Lower lobe of right lung (tissue), 2 donors: ENCODE measurements around the gene COX7A2L. TPM values are rescaled to one million over a fixed set of nuclear protein-coding genes. Genes with fewer than 3 reads are reported as not detected.

Experiments
- ATAC-seq, 2 donors: fragments of 200-7000 bp; cut with Tn5 transposase; one replicate each; pipeline ENCODE4 v1.9.1; 2020 to 2022; ENCODE audit warnings: mild to moderate bottlenecking in 2 of 2, moderate library complexity in 2 of 2
- DNase-seq: peaks from one replicate; pipeline ENCODE4 v3.0.0-alpha.2; 2020
- H3K27ac ChIP-seq: fragments of 200-600 bp; one replicate; pipeline ENCODE4 v1.8.0; 2022
- H3K27me3 ChIP-seq: fragments of 200-600 bp; one replicate; pipeline ENCODE4 v1.8.0; 2022; ENCODE audit warnings: low read depth
- H3K36me3 ChIP-seq: fragments of 200-600 bp; one replicate; pipeline ENCODE4 v1.8.0; 2022; ENCODE audit warnings: mild to moderate bottlenecking
- H3K4me1 ChIP-seq: fragments of 200-600 bp; one replicate; pipeline ENCODE4 v1.8.0; 2022
- H3K4me3 ChIP-seq: fragments of 200-600 bp; one replicate; pipeline ENCODE4 v1.8.0; 2022; ENCODE audit warnings: mild to moderate bottlenecking
- H3K9me3 ChIP-seq: fragments of 200-600 bp; one replicate; pipeline ENCODE4 v1.8.0; 2022
- intact Hi-C: fragments of 100-400 bp; cut with DNase I; formaldehyde crosslinking; loops from one replicate; pipeline ENCODE4 v1.11.0; 2022
- total RNA-seq: library from RNA; stranded (reverse); fragmentation: NEBNext Ultra II Directional; extraction: Animal tissue kit (Norgen Biotek cat#: 25700); gene quantifications from one replicate; pipeline ENCODE4 v1.2.1, GENCODE V29; 2021
- TF ChIP-seq, protein P1 (sequence below): fragments of 200-600 bp; IDR thresholded peaks from one replicate; pipeline ENCODE4 v1.8.0; 2022; ENCODE audit warnings: antibody characterized with exemption, mild to moderate bottlenecking
- donor health status: DM: no; HTN: yes; CAD: no; lungs with severe emphysema.

Gene COX7A2L
- total RNA-seq, 1 donor from 2014 or later = 89.4 TPM

- ATAC-seq (no peak), DNase-seq (no peak)
- Histone ChIP-seq H3K4me3 (no peak overlapping the region), H3K27me3 (no peaks in the 10 kb centered on the region), H3K36me3 (no peaks in the 10 kb centered on the region), H3K27ac (no peak overlapping the region), H3K4me1 (no peaks in the 10 kb centered on the region), H3K9me3 (no peaks in the 10 kb centered on the region)
- intact Hi-C loops = no loop called here
- TF ChIP-seq, protein P1, sequence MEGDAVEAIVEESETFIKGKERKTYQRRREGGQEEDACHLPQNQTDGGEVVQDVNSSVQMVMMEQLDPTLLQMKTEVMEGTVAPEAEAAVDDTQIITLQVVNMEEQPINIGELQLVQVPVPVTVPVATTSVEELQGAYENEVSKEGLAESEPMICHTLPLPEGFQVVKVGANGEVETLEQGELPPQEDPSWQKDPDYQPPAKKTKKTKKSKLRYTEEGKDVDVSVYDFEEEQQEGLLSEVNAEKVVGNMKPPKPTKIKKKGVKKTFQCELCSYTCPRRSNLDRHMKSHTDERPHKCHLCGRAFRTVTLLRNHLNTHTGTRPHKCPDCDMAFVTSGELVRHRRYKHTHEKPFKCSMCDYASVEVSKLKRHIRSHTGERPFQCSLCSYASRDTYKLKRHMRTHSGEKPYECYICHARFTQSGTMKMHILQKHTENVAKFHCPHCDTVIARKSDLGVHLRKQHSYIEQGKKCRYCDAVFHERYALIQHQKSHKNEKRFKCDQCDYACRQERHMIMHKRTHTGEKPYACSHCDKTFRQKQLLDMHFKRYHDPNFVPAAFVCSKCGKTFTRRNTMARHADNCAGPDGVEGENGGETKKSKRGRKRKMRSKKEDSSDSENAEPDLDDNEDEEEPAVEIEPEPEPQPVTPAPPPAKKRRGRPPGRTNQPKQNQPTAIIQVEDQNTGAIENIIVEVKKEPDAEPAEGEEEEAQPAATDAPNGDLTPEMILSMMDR = no peak
Observed at GRCh38 chr2:42392191-42392590, 31.2 kb upstream of the COX7A2L start.

GRCh38 chr2:42390401-42390969 lies 29.5 kb upstream of the COX7A2L start:
- Histone ChIP-seq H3K9me3 (no peaks in the 10 kb centered on the region), H3K4me1 (no peaks in the 10 kb centered on the region), H3K27ac (no peak overlapping the region), H3K4me3 (no peak overlapping the region), H3K36me3 (no peaks in the 10 kb centered on the region), H3K27me3 (no peaks in the 10 kb centered on the region)
- no peak for DNase-seq
- no peak for ATAC-seq
- intact Hi-C loops = no loop called here
- TF ChIP-seq, protein P1 = no peak

- Histone ChIP-seq H3K9me3 (no peaks in the 10 kb centered on the region), H3K4me3 (no peak overlapping the region), H3K36me3 (no peaks in the 10 kb centered on the region), H3K27me3 (no peaks in the 10 kb centered on the region), H3K27ac (no peak overlapping the region), H3K4me1 (no peaks in the 10 kb centered on the region)
- ATAC-seq (no peak), DNase-seq (no peak)
- intact Hi-C loops = no loop called here
- TF ChIP-seq, protein P1 = peak; percentile 18
Observed at GRCh38 chr2:42386682-42387081, 25.7 kb upstream of the COX7A2L start.

DNA sequence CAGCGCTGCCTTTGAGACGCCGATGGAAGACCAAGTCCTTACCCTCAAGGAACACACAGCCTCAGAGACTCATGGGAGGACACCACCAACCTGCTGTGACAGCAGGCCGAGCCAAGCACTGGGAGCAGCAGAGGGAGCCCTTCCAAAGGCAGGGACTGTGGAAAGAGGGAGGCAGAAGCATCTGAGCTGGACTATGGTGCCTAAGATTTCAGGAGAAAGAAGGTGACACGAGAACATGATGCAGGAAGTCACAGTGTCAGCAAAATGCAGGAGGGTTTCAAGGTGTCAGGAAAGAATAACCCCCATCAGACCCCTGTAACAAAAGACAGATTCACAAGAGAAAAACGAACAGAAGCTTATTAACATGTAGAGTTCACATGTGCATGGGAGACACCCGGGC lies 24.2 kb upstream of the COX7A2L start:
- DNase-seq = no peak
- Histone ChIP-seq H3K27me3 (no peaks in the 10 kb centered on the region), H3K27ac (no peak overlapping the region), H3K36me3 (no peaks in the 10 kb centered on the region), H3K4me3 (no peak overlapping the region), H3K4me1 (no peaks in the 10 kb centered on the region), H3K9me3 (no peaks in the 10 kb centered on the region)
- ATAC-seq = peak in 1 of 2 donors; percentile 32
- TF ChIP-seq, protein P1 = no peak
- intact Hi-C loops = no loop called here

DNA sequence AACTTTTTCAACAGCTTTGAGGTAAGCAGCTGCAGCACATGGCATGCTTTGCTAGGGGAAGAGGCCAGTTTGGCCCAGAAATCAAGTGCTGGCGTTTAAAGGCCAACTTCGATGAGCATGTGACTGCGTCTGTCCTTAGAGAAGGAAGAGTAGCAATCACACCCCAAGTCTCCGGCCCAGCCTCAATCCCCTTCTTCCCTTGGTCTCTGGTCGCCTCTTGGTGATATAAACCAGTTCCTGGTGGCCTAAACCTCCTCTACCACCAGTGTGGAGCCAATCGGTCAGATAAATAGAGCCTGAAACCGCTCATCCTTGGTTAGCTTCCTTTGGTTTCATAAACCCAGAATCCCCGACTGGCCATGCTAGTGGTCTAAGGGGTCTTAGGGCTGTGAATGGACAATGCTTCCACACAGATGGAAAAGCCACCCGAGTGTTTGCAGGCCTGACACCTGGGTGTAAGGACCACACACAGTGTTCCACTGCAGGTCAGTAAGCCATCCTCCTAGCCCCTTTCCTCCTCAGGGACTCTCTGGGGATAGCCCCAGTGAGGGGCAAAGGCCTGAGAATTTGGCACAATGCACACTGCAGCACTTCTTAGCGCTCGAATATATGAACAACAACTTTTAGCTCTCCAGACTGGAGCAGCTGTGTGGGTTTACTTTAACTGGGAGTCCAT lies 23.0 kb upstream of the COX7A2L start:
- Histone ChIP-seq H3K36me3 (no peaks in the 10 kb centered on the region), H3K9me3 (no peaks in the 10 kb centered on the region), H3K4me3 (no peak overlapping the region), H3K27ac (no peak overlapping the region), H3K4me1 (no peaks in the 10 kb centered on the region), H3K27me3 (no peaks in the 10 kb centered on the region)
- DNase-seq = no peak
- TF ChIP-seq, protein P1 = no peak
- no peak for ATAC-seq
- intact Hi-C loops = no loop called here
